ENCODE results near the gene RNASEH2A.

The RNASEH2A gene

GRCh38 chr19:12841094-12841493 is 34.7 kb downstream of the RNASEH2A start:
- peaks cover 36% of the 10 kb centered on the region for H3K4me1 ChIP-seq (ENCODE audit: insufficient read depth, low read length, severe bottlenecking)
- no peak overlapping the region for H3K27ac ChIP-seq (ENCODE audit: low read depth, low read length, poor library complexity, severe bottlenecking)
- H2AFZ ChIP-seq (ENCODE audit: low read length), result no peak overlapping the region
- H3K79me2 ChIP-seq (ENCODE audit: insufficient read depth, low read length), result no peaks in the 10 kb centered on the region
- H3K4me3 ChIP-seq (ENCODE audit: low read depth, low read length, poor library complexity, severe bottlenecking), result no peak overlapping the region
- no peaks in the 10 kb centered on the region for H4K20me1 ChIP-seq (ENCODE audit: insufficient read depth, low read length)
- H3K9me3 ChIP-seq (ENCODE audit: low read length), result no peaks in the 10 kb centered on the region
- TF ChIP-seq EZH2 (IDR thresholded peaks at IDR 0.05; ENCODE audit: borderline replicate concordance, low read length), result no peak
- no peak for TF ChIP-seq CTCF (IDR thresholded peaks at IDR 0.05; ENCODE audit: low read length)
- H3K27me3 ChIP-seq (ENCODE audit: insufficient read depth, low read length), result no peaks in the 10 kb centered on the region
- no peak overlapping the region for H3K9ac ChIP-seq (ENCODE audit: low read length)
- peaks cover 35% of the 10 kb centered on the region for H3K36me3 ChIP-seq (ENCODE audit: insufficient read depth, low read length)
- H3K4me2 ChIP-seq (ENCODE audit: low read length), result no peak overlapping the region
- 0 out of 2 replicates have a peak, but pooled peaks cover 7% of the 10 kb centered on the region for H3F3A ChIP-seq (ENCODE audit: insufficient read depth, low read length)
- H3K9me2 ChIP-seq (ENCODE audit: low read depth, low read length), result no peaks in the 10 kb centered on the region

GRCh38 chr19:12842511-12842910 is 36.1 kb downstream of the RNASEH2A start:
- H3K27me3 ChIP-seq (ENCODE audit: insufficient read depth, low read length), result no peaks in the 10 kb centered on the region
- no peaks in the 10 kb centered on the region for H3K9me2 ChIP-seq (ENCODE audit: low read depth, low read length)
- H3K4me2 ChIP-seq (ENCODE audit: low read length), result no peak overlapping the region
- H4K20me1 ChIP-seq (ENCODE audit: insufficient read depth, low read length), result no peaks in the 10 kb centered on the region
- no peaks in the 10 kb centered on the region for H3K9me3 ChIP-seq (ENCODE audit: low read length)
- H2AFZ ChIP-seq (ENCODE audit: low read length), result no peak overlapping the region
- peaks cover 33% of the 10 kb centered on the region for H3K4me1 ChIP-seq (ENCODE audit: insufficient read depth, low read length, severe bottlenecking)
- H3K4me3 ChIP-seq (ENCODE audit: low read depth, low read length, poor library complexity, severe bottlenecking), result no peak overlapping the region
- H3K79me2 ChIP-seq (ENCODE audit: insufficient read depth, low read length), result no peaks in the 10 kb centered on the region
- H3K9ac ChIP-seq (ENCODE audit: low read length), result no peak overlapping the region
- H3K27ac ChIP-seq (ENCODE audit: low read depth, low read length, poor library complexity, severe bottlenecking), result no peak overlapping the region
- 0 out of 2 replicates have a peak, but pooled peaks cover 7% of the 10 kb centered on the region for H3F3A ChIP-seq (ENCODE audit: insufficient read depth, low read length)
- peaks cover 35% of the 10 kb centered on the region for H3K36me3 ChIP-seq (ENCODE audit: insufficient read depth, low read length)
- TF ChIP-seq EZH2 (IDR thresholded peaks at IDR 0.05; ENCODE audit: borderline replicate concordance, low read length), result no peak
- TF ChIP-seq CTCF (IDR thresholded peaks at IDR 0.05; ENCODE audit: low read length), result no peak

GRCh38 chr19:12843328-12843727 is 36.9 kb downstream of the RNASEH2A start:
- no peak overlapping the region for H3K4me3 ChIP-seq (ENCODE audit: low read depth, low read length, poor library complexity, severe bottlenecking)
- peaks cover 31% of the 10 kb centered on the region for H3K4me1 ChIP-seq (ENCODE audit: insufficient read depth, low read length, severe bottlenecking)
- H3F3A ChIP-seq (ENCODE audit: insufficient read depth, low read length), result 0 out of 2 replicates have a peak, but pooled peaks cover 7% of the 10 kb centered on the region

More at GRCh38 chr19:12843328-12843727, 36.9 kb downstream of the RNASEH2A start:
- no peaks in the 10 kb centered on the region for H3K9me3 ChIP-seq (ENCODE audit: low read length)
- H4K20me1 ChIP-seq (ENCODE audit: insufficient read depth, low read length), result no peaks in the 10 kb centered on the region
- H3K27me3 ChIP-seq (ENCODE audit: insufficient read depth, low read length), result no peaks in the 10 kb centered on the region
- H2AFZ ChIP-seq (ENCODE audit: low read length), result no peak overlapping the region
- no peaks in the 10 kb centered on the region for H3K79me2 ChIP-seq (ENCODE audit: insufficient read depth, low read length)
- no peak overlapping the region for H3K27ac ChIP-seq (ENCODE audit: low read depth, low read length, poor library complexity, severe bottlenecking)
- peaks cover 41% of the 10 kb centered on the region for H3K36me3 ChIP-seq (ENCODE audit: insufficient read depth, low read length)
- H3K9me2 ChIP-seq (ENCODE audit: low read depth, low read length), result no peaks in the 10 kb centered on the region
- no peak overlapping the region for H3K4me2 ChIP-seq (ENCODE audit: low read length)
- TF ChIP-seq EZH2 (IDR thresholded peaks at IDR 0.05; ENCODE audit: borderline replicate concordance, low read length) (no peak), CTCF (IDR thresholded peaks at IDR 0.05; ENCODE audit: low read length) (no peak)
- H3K9ac ChIP-seq (ENCODE audit: low read length), result no peak overlapping the region

All from OCI-LY1 (cell line).